ENCODE measurements around the gene CREB3L4.
A peak's percentile ranks its signal among the peaks of the same experiment; 100 is the strongest.
"Not testable (repeated sequence)": the region's sequence is repeated elsewhere in the genome, so short reads cannot be mapped to it uniquely, and the experiment has no call there.

The CREB3L4 gene

GRCh38 chr1:153995640-153996039 lies 27.9 kb downstream of the CREB3L4 start:
- no peak for DNase-seq (ENCODE audit: low read depth)
- TF ChIP-seq CTCF (IDR thresholded peaks at IDR 0.05; ENCODE audit: control insufficient read depth, insufficient read depth, low read depth, low read length, missing control alignments) = no peak

GRCh38 chr1:153996882-153997281 lies 29.2 kb downstream of the CREB3L4 start:
- DNase-seq (ENCODE audit: low read depth); H3K4me3 ChIP-seq (ENCODE audit: control insufficient read depth, low read depth, low read length): not testable (repeated sequence)

More at GRCh38 chr1:153995640-153996039, 27.9 kb downstream of the CREB3L4 start:
- no peak overlapping the region for H3K4me3 ChIP-seq (ENCODE audit: control insufficient read depth, low read depth, low read length)

GRCh38 chr1:154000420-154000819 lies 32.7 kb downstream of the CREB3L4 start:
- H3K4me3 ChIP-seq (ENCODE audit: control insufficient read depth, low read depth, low read length) = no peak overlapping the region
- DNase-seq (ENCODE audit: low read depth) = no peak
- TF ChIP-seq CTCF (IDR thresholded peaks at IDR 0.05; ENCODE audit: control insufficient read depth, insufficient read depth, low read depth, low read length, missing control alignments) = no peak

- no peak for DNase-seq (ENCODE audit: low read depth)
- H3K4me3 ChIP-seq (ENCODE audit: control insufficient read depth, low read depth, low read length) = no peak overlapping the region
- no peak for TF ChIP-seq CTCF (IDR thresholded peaks at IDR 0.05; ENCODE audit: control insufficient read depth, insufficient read depth, low read depth, low read length, missing control alignments)
These were observed 38.4 kb downstream of the CREB3L4 start for GRCh38 chr1:154006136-154006535.

- no peak for TF ChIP-seq CTCF (IDR thresholded peaks at IDR 0.05; ENCODE audit: control insufficient read depth, insufficient read depth, low read depth, low read length, missing control alignments)
- DNase-seq (ENCODE audit: low read depth) = no peak
- H3K4me3 ChIP-seq (ENCODE audit: control insufficient read depth, low read depth, low read length) = no peak overlapping the region
These were observed 44.4 kb downstream of the CREB3L4 start for GRCh38 chr1:154012129-154012528.

- H3K4me3 ChIP-seq (ENCODE audit: control insufficient read depth, low read depth, low read length); DNase-seq (ENCODE audit: low read depth): not testable (repeated sequence)
These were observed 44.8 kb downstream of the CREB3L4 start for GRCh38 chr1:154012543-154012942.

- no peak overlapping the region for H3K4me3 ChIP-seq (ENCODE audit: control insufficient read depth, low read depth, low read length)
- peak; percentile 35 for DNase-seq (ENCODE audit: low read depth)
- no peak for TF ChIP-seq CTCF (IDR thresholded peaks at IDR 0.05; ENCODE audit: control insufficient read depth, insufficient read depth, low read depth, low read length, missing control alignments)
These were observed 46.6 kb downstream of the CREB3L4 start for GRCh38 chr1:154014154-154014907.

- DNase-seq (ENCODE audit: low read depth) = no peak
- no peak overlapping the region for H3K4me3 ChIP-seq (ENCODE audit: control insufficient read depth, low read depth, low read length)
- TF ChIP-seq CTCF (IDR thresholded peaks at IDR 0.05; ENCODE audit: control insufficient read depth, insufficient read depth, low read depth, low read length, missing control alignments) = no peak
These were observed 51.6 kb downstream of the CREB3L4 start for GRCh38 chr1:154019269-154019668.

Measured in AG09309 (cell line).